Retina (tissue), 1 donor: ENCODE data around the gene STUM.

ENCODE experiments used
- DNase-seq: peaks from one replicate; pipeline ENCODE4 v3.0.0-alpha.2; 2016

STUM gene

GRCh38 chr1:226656201-226656600 is 107.6 kb downstream of the STUM start:
- DNase-seq: no peak

DNA sequence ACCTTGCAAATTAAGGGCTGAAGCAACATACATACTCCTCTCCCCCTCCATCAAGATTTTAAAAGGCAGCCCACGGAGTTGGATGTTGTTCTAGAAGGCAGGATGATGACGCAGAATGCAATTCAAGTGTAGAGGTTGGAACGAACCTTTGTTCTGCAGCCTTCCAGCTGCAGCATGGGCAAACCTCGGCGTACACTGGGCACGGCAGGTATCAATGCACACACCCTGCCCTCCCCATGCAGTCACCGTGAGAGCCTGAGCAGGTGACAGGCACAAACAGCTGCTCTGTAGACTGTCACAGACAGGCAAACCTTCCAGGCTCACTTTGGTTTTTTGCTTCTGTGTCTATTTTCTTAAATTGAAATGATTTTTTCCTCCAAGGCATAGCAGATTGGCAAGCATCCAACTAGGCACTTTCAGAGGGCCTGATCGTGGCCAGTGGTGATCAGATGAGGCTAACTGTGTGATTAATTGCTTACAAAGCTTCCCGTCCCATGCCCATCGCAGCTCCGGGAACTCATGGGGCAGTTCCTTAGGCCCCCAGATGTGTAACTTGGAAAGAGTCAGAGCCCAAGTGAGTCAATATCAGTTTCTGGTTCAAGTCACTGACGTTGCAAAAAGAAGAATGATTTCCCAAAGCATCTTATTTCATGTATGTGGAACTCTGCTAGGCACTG is 108.2 kb downstream of the STUM start:
- no peak for DNase-seq

DNA sequence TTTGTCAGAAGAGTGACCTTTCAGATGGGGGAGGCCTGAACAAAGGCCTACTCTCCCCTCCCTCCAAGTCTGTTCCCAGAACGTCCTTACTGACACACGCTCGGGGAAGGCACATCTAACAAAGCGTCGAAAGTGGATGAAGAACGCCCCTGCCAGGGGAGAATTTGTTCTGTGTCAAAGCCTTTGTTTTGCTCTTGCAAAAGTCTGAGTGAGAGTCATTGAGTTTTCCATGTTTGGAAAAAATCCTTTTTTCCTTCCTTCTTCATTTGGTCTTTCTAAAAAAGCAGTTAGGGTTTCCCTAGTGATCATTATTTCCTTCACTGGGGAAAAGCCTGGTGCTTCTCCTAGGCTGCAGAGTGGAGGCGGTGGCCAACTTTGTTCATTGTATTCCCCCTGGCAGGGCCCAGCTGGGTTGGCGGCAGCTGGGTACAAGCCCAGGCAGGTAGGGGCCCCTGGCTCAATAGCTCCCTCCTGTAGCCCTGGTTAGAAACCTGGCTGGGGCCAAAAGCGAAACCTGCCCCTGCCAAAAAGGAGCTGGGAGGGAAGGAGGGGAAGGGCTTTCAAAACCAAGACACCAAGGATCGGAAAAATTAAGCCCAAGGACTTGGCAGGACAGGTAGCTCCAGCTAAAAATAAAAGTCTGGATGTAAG is 109.5 kb downstream of the STUM start:
- no peak for DNase-seq

GRCh38 chr1:226658546-226659125 is 110.1 kb downstream of the STUM start:
- no peak for DNase-seq
